Osteoblast (primary cell): ENCODE measurements around the gene DLG2. TPM values are rescaled to one million over a fixed set of nuclear protein-coding genes. Genes with fewer than 3 reads are reported as not detected.

Source experiments
- DNase-seq: peaks from one replicate; pipeline ENCODE4 v3.0.0; 2011; ENCODE audit warnings: low spot score, mixed read lengths; ENCODE audit not compliant: insufficient read length; ENCODE audit errors: missing footprints
- H2AFZ ChIP-seq: 2 replicates; pipeline ENCODE4 v1.6.0; 2011; ENCODE audit warnings: mild to moderate bottlenecking, low read length
- H3K27ac ChIP-seq: 2 replicates; pipeline ENCODE4 v1.5.1; 2011; ENCODE audit warnings: mild to moderate bottlenecking, low read depth, low read length, moderate library complexity
- H3K27me3 ChIP-seq: 2 replicates; pipeline ENCODE4 v1.6.0; 2012; ENCODE audit warnings: mild to moderate bottlenecking, control low read depth, inconsistent platforms, low read length, moderate library complexity; ENCODE audit not compliant: insufficient read depth
- H3K36me3 ChIP-seq: 2 replicates; pipeline ENCODE4 v1.5.1; 2011; ENCODE audit warnings: mild to moderate bottlenecking, low read length, control low read depth, moderate library complexity; ENCODE audit not compliant: insufficient read depth
- H3K4me1 ChIP-seq: 2 replicates; pipeline ENCODE4 v1.5.1; 2011; ENCODE audit warnings: mild to moderate bottlenecking, low read length, control low read depth, moderate library complexity; ENCODE audit not compliant: insufficient read depth
- H3K4me2 ChIP-seq: 2 replicates; pipeline ENCODE4 v1.6.0; 2011; ENCODE audit warnings: mild to moderate bottlenecking, low read length; ENCODE audit not compliant: insufficient read depth
- H3K4me3 ChIP-seq: fragments of 200-600 bp; sonication (generic); 3 replicates; pipeline ENCODE4 v1.5.1; 2012; ENCODE audit warnings: mild to moderate bottlenecking, low read length, inconsistent platforms; ENCODE audit not compliant: insufficient read depth
- H3K79me2 ChIP-seq: 2 replicates; pipeline ENCODE4 v1.6.0; 2012; ENCODE audit warnings: mild to moderate bottlenecking, low read length, control low read depth, inconsistent platforms; ENCODE audit not compliant: insufficient read depth
- H3K9me3 ChIP-seq: 2 replicates; pipeline ENCODE4 v1.5.1; 2011; ENCODE audit warnings: low read depth, low read length, control low read depth
- H4K20me1 ChIP-seq: 2 replicates; pipeline ENCODE4 v1.6.0; 2012; ENCODE audit warnings: mild to moderate bottlenecking, low read length, control low read depth; ENCODE audit not compliant: insufficient read depth
- total RNA-seq: library from RNA; depleted of rRNA; stranded (reverse); fragments of >200 nt; gene quantifications from 2 replicates; pipeline ENCODE4 v1.2.3, GENCODE V29; 2012
- TF ChIP-seq, protein P1 (sequence below): IDR thresholded peaks from 2 replicates; pipeline ENCODE4 v1.5.1; 2011; ENCODE audit warnings: mild to moderate bottlenecking, low read depth, low read length, moderate library complexity; ENCODE audit errors: extremely low read depth

Gene DLG2
- total RNA-seq, 1 donor = 3.3 TPM

DNA sequence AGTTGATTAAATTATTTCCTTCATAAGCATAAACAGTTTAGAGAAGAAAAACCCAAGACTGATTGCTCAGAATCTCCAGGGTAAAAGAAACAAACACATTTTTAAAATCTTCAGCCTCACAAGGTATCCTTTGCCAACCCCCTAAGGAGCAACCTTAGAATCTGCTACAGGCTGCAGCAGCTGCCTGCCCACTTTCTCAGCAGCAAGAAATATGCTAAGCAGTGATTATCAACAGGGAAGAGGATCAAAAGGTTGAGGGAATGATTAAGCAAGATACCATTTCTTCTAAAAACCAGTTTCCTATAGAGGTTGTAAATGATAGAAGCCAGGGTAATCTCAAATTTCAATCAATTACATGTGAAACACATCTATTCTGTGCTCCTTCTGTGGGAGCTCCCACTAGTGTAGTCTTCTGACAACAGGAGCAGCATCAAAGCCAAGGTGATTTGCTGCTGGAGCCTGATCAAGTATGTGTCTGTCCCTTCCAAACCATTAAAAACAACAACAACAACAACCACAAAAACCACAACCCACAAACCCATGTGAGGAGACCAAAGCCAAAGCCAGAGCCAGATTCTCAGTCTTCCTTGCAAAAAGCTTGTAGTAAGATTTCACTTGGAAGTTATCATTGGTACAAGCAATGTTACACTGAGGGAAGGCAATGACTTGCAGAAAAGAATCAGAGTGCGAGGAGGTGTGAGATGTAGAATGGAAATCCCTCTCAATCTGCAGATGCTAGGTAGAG is 761.2 kb downstream of the DLG2 start:
- no peaks in the 10 kb centered on the region for H4K20me1 ChIP-seq
- no peaks in the 10 kb centered on the region for H3K36me3 ChIP-seq
- peaks cover 23% of the 10 kb centered on the region for H3K4me1 ChIP-seq
- H3K4me2 ChIP-seq = no peak overlapping the region
- H3K79me2 ChIP-seq = no peaks in the 10 kb centered on the region
- H2AFZ ChIP-seq = no peak overlapping the region
- H3K9me3 ChIP-seq = no peaks in the 10 kb centered on the region
- DNase-seq = no peak
- H3K4me3 ChIP-seq = no peak overlapping the region
- no peaks in the 10 kb centered on the region for H3K27me3 ChIP-seq
- TF ChIP-seq, protein P1, sequence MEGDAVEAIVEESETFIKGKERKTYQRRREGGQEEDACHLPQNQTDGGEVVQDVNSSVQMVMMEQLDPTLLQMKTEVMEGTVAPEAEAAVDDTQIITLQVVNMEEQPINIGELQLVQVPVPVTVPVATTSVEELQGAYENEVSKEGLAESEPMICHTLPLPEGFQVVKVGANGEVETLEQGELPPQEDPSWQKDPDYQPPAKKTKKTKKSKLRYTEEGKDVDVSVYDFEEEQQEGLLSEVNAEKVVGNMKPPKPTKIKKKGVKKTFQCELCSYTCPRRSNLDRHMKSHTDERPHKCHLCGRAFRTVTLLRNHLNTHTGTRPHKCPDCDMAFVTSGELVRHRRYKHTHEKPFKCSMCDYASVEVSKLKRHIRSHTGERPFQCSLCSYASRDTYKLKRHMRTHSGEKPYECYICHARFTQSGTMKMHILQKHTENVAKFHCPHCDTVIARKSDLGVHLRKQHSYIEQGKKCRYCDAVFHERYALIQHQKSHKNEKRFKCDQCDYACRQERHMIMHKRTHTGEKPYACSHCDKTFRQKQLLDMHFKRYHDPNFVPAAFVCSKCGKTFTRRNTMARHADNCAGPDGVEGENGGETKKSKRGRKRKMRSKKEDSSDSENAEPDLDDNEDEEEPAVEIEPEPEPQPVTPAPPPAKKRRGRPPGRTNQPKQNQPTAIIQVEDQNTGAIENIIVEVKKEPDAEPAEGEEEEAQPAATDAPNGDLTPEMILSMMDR = no peak
- no peak overlapping the region for H3K27ac ChIP-seq

DNA sequence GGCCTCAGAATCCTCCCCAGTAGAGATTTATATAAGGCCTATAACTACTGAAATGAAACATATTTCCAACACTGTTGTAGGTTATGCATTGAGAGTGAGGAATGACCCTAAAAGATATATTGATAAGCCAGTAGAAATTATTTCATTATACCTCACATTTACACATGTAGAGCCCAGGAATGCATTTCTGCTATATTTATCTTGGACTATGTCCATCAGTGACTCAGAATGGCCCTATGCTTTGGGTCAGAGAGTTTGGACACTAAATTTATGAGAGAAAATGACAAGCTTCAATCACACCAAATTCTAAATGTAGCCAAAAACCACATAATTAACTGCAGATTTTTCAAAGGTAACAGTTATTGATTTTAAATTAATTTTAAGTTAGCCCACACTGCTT is 761.9 kb downstream of the DLG2 start:
- TF ChIP-seq, protein P1 = no peak
- Histone ChIP-seq H3K4me2 (no peak overlapping the region), H4K20me1 (no peaks in the 10 kb centered on the region), H3K4me3 (no peak overlapping the region), H3K27ac (no peak overlapping the region), H3K9me3 (no peaks in the 10 kb centered on the region), H3K27me3 (no peaks in the 10 kb centered on the region), H3K36me3 (no peaks in the 10 kb centered on the region), H3K4me1 (peaks cover 18% of the 10 kb centered on the region), H2AFZ (no peak overlapping the region), H3K79me2 (no peaks in the 10 kb centered on the region)
- no peak for DNase-seq

DNA sequence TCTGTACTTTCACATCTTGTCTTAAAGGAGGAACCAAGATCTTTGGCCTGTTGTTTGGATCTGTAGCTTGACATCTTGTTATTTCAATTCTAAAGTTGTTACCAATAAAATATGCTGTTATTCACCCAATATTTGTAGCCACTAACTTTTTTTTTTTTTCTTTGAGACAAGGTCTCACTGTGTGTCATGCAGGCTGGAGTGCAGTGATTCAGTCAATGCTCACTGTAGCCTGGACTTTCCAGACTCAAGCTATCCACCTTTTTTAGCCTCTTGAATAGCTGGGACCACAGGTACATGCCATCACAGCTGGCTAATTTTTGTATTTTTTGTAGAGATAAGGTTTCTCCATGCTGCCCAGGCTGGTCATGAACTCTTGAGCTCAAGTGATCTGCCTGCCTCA is 769.4 kb downstream of the DLG2 start:
- H3K4me2 ChIP-seq = no peak overlapping the region
- H4K20me1 ChIP-seq = no peaks in the 10 kb centered on the region
- H3K36me3 ChIP-seq = no peaks in the 10 kb centered on the region
- H3K27me3 ChIP-seq = no peaks in the 10 kb centered on the region
- DNase-seq = no peak
- no peaks in the 10 kb centered on the region for H3K79me2 ChIP-seq
- H3K4me3 ChIP-seq = no peak overlapping the region
- no peaks in the 10 kb centered on the region for H3K9me3 ChIP-seq
- no peak overlapping the region for H3K27ac ChIP-seq
- H2AFZ ChIP-seq = no peak overlapping the region
- TF ChIP-seq, protein P1 = no peak
- peaks cover 20% of the 10 kb centered on the region for H3K4me1 ChIP-seq

DNA sequence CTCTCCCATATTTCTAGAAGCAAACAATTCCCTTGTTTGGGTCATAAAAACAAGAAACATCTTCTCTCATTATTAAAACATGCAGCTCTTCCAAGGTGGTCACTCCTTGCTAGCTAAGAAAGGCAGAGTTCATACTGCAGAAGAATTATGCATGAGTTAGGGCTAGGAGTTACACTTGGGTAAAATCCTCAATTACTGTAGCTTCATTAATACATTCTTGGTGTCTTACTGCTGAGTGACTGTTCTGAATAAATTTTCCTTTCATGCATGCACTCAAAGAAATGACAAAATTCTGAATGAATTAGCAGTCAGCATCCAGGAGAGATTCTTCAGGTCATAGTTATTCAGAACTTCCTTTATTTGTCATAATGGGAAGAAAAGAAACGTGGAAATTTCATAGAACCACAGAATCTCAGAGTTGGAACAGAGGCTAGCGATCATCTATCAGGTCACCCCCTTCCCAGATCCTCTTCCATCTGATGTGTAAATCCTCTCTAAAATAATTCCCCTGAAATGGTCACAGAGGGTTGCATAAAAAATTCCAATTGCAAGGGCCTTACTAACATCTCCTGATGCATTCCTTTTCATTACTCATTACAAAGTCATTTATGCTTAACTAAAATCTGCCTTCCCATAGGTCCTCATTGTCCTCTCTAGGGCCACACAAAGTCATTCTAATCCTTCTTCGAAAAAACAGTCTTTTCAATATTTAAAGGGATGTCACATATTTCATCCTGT is 771.5 kb downstream of the DLG2 start:
- DNase-seq = no peak
- Histone ChIP-seq H3K9me3 (no peaks in the 10 kb centered on the region), H4K20me1 (no peaks in the 10 kb centered on the region), H3K27me3 (no peaks in the 10 kb centered on the region), H3K79me2 (no peaks in the 10 kb centered on the region), H3K36me3 (no peaks in the 10 kb centered on the region), H3K27ac (peak overlapping the region; percentile 66), H3K4me1 (peaks cover 20% of the 10 kb centered on the region), H3K4me2 (peak overlapping the region; percentile 62), H3K4me3 (peak overlapping the region; percentile 0), H2AFZ (no peak overlapping the region)
- TF ChIP-seq, protein P1 = no peak
